GM12872 (cell line): ENCODE data around the gene IL33.

Source experiments
- TF ChIP-seq, protein P1 (sequence below): IDR thresholded peaks from 3 replicates; pipeline ENCODE4 v1.5.1; 2011; ENCODE audit warnings: low read depth, mild to moderate bottlenecking, low read length, moderate library complexity; ENCODE audit not compliant: insufficient read depth

Gene IL33

DNA sequence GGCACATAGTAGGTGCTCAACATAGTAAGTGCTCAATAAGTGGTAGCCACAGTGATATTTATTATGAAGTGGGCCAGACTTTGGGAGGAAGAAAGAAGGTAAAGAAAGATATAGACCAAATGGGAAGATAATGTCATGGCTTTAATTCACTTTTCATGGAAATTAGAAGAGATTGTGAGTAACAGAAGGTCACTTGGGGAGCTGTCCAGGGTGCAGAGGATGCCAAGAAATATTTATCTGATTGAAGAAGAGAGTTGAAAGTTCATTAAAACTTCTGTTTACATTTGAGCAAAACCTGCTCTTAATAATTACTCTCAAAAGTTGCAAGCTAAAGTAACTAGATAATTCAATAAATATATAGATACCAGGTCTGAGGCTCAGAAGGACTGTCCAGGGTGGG, 28.3 kb upstream of the IL33 start:
- TF ChIP-seq, protein P1, sequence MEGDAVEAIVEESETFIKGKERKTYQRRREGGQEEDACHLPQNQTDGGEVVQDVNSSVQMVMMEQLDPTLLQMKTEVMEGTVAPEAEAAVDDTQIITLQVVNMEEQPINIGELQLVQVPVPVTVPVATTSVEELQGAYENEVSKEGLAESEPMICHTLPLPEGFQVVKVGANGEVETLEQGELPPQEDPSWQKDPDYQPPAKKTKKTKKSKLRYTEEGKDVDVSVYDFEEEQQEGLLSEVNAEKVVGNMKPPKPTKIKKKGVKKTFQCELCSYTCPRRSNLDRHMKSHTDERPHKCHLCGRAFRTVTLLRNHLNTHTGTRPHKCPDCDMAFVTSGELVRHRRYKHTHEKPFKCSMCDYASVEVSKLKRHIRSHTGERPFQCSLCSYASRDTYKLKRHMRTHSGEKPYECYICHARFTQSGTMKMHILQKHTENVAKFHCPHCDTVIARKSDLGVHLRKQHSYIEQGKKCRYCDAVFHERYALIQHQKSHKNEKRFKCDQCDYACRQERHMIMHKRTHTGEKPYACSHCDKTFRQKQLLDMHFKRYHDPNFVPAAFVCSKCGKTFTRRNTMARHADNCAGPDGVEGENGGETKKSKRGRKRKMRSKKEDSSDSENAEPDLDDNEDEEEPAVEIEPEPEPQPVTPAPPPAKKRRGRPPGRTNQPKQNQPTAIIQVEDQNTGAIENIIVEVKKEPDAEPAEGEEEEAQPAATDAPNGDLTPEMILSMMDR: no peak

DNA sequence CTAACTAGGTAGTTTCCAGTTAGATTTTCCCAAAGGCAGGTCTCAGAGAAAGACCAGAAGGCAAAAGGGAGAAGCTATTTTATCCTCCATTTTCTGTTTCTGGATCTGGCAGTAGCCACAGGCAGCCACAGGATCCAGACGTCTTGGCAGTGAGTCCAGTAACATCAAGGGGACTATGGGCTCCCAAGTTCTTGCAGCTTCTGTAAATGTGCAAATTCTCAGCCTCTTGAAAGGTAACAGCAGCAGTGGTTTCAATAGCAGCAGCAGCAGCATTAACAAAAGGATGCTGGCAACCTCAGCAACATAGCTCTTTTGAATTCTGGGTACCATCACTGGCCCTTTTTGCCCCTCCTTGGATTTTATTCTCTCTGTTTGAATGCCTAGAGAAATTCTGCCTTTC, 27.1 kb upstream of the IL33 start:
- TF ChIP-seq, protein P1: no peak

DNA sequence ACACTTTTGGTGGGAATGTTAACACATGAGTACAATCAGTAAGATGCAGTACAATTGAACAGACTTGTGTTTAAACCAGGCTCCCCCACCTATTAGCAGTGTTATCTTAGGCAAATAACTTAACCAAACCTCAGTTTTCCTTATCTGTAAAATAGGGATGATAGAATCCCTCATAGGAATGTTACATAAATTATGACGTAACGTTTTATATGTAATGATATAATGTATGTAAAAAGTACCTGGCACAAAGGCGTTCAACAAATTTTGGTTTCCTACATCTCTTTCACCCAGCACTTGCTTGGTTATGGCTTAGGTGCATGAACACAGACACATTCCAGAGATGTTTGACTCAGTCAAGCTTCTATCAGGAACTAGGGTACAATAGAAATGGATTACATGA, 26.7 kb upstream of the IL33 start:
- TF ChIP-seq, protein P1: no peak

DNA sequence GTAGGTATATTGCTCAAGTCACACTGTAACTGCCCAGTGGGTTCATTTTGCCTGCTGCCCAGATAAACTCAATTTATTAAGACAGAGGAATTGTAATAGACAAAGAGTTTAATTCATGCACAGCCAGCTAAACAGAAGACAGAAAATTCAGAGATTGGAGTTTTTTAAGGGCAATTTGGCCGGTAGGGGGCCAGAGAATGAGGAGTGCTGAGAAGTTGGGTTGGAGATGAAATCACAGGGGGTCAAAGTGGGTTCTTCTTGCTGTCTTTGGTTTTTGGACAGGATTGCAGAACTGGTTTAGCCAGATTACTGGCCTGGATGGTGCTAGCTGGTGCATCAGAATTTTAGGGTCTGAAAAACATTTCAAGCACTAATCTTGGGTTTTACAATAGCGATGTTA, 20.7 kb upstream of the IL33 start:
- TF ChIP-seq, protein P1: 0 out of 3 replicates have a peak, but pooled peaks have one; percentile 31

DNA sequence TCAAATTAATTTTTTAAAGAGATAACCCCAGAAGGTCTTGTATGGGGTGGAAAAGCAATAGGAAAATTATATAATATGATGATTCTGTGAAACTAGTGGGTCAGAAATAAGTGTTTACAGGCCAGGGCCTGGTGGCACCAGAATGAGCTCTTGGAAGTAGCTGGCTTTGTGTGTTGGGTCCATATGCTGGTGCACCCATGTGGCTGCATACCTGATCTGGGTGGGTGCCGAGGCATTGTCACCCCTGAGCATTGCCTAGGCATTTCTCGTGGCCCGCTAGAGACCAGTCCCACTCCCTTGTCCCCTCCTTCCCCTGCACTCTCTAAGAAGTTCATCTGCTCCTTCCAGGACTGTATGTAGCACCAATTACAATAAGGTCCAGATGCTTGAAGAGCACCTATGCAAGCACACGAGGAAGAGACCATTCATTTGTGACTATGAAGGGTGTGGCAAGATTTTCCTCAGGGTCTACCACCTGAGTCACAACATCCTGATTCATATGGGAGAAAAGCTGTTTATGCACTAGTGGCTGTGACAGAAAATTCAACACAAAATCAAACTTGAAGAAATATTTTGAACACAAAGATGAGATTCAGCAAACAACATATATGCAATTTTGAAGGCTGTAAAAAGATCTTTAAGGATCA, 19.8 kb upstream of the IL33 start:
- TF ChIP-seq, protein P1: no peak

DNA sequence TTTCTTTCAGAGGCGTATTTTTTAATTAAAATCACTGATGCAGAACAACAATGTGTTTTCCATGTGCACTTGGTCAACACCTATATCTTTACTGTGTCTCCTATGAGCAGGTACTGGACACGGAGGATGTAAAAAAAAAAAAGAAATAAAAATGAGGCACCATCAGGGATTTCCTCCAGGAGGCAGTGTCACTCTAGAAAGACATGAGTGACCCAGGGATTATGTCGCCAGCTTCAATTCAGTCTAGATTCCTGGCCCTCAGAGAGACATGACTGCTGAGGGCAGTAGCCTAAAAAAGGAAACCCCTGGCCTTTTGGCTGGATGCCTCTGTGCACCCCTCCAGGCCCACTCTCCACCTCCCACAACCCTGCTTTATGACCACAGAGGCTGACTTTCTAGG, 18.3 kb upstream of the IL33 start:
- TF ChIP-seq, protein P1: peak; percentile 38; the same call in 1 of the 3 replicates

DNA sequence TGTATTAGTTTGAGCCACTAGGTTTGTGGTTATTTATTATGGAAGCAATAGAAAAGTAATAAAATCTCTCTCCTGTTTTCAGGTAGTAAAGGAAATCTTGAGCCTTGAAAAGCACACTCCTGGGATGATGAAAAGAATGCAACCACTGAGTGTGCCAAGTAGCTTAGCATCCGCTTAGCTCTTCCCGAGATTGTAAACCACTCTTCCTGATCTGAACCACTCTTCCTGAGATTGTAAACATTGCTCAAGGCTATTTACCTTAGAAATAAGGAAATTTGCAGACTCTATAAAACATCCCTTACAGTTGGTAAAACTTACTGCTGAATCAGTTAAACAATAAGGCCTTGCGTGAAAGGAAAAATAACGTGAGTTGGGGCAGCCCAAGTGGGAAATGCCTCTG, 17.4 kb upstream of the IL33 start:
- TF ChIP-seq, protein P1: no peak
